ENCODE measurements around the gene LHPP.

Gene LHPP

DNA sequence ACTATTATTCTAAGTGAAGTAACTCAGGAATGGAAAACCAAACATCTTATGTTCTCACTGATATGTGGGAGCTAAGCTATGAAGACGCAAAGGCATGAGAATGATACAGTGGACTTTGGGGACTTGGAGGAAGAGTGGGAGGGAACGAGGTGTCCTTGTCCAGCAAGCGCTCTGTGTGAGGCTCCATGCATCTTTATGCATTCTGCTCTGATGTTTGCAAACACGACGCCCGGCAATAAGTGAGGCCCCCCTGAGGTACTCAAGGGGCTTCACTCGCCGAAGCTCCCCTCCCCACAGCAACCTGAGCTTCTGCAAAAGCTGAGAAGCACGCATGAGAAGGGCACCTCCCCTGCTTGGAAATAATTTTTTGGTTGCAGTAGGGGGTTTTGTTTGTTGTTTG lies 103.3 kb downstream of the LHPP start:
- DNase-seq (ENCODE audit: low spot score): no peak
- Histone ChIP-seq H3K4me2 (ENCODE audit: insufficient read depth, low read length, poor library complexity, severe bottlenecking) (no peak overlapping the region), H3K4me3 (ENCODE audit: low read length in 2 of 2) (no peak overlapping the region), H3K27me3 (ENCODE audit: control insufficient read depth in 3 of 3, insufficient read depth in 3 of 3, low read depth in 1 of 3, low read length in 3 of 3) (peaks cover 0 to 20% (median 0%) of the 10 kb centered on the region in 3 experiments), H4K8ac (ENCODE audit: low read depth, low read length) (no peak overlapping the region), H3K9me3 (replicated peaks in 1 of 2; ENCODE audit: control insufficient read depth in 2 of 2, insufficient read depth in 1 of 2, low read depth in 1 of 2, low read length in 2 of 2) (peaks cover 3 to 9% of the 10 kb centered on the region in 2 donors), H4K91ac (ENCODE audit: low read depth, low read length, poor library complexity) (no peak overlapping the region), H3K27ac (replicated peaks; ENCODE audit: low read length) (no peak overlapping the region), H3K9ac (ENCODE audit: low read depth, low read length, poor library complexity) (no peak overlapping the region), H3K79me1 (ENCODE audit: low read depth, low read length) (no peaks in the 10 kb centered on the region), H2BK120ac (ENCODE audit: low read depth, low read length) (no peak overlapping the region), H3K4ac (ENCODE audit: low read length) (no peak overlapping the region), H2BK12ac (ENCODE audit: low read length) (no peak overlapping the region), H3K23ac (ENCODE audit: low read depth, low read length, poor library complexity) (no peak overlapping the region), H3K14ac (ENCODE audit: low read length) (peak overlapping the region; percentile 65), H2AFZ (ENCODE audit: low read length) (peak overlapping the region; percentile 44), H3K36me3 (replicated peaks in 1 of 2; ENCODE audit: control insufficient read depth in 2 of 2, insufficient read depth in 2 of 2, low read length in 2 of 2) (no peaks in the 10 kb centered on the region), H2AK5ac (ENCODE audit: low read depth, low read length) (no peak overlapping the region), H3K4me1 (ENCODE audit: control insufficient read depth in 2 of 2, insufficient read depth in 1 of 2, low read depth in 1 of 2, low read length in 2 of 2) (peaks cover 19 to 26% of the 10 kb centered on the region in 2 donors), H2BK5ac (ENCODE audit: low read length) (no peak overlapping the region), H2BK15ac (ENCODE audit: low read length) (no peak overlapping the region), H3K18ac (ENCODE audit: low read length) (peak overlapping the region; percentile 38)
- WGBS, 2 donors (ENCODE audit: extremely low coverage in 2 of 2, insufficient read length in 2 of 2, insufficient replicate concordance in 1 of 2): no CpG with 5 or more reads among the region's 9 CpGs

DNA sequence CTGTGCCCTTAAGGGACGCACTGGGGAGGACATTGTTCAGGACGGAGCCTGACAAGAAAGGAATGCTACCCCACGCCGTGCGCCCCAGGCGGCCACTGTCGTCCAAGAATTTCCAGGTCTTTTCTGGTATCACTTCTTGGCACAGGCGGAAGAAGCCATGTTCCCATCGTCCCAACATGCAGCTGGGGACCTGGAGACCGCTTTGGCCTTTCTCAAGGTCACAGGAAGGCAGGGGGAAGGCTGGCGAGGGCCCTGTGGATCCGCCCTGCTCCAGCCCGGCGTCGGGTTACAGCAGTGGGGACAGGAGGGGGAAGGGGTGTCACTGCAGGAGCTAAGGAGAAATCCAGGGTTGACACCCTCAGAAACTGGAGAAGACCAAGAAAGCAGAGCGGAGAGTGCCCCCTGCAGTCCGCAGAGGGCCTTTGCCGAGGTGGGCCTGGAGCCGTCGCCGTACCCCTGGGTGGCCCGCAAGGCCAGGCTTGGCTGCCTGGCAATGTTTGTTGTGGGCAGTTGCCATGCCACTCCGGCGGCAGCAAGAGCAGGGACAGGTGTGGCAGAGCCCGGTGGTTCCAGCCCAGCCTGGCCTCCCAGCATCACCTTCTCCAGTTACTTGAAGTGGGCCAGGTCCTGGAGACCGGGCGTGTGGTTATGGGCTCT lies 104.1 kb downstream of the LHPP start:
- H3K27ac ChIP-seq (replicated peaks; ENCODE audit: low read length): no peak overlapping the region
- H3K79me1 ChIP-seq (ENCODE audit: low read depth, low read length): no peaks in the 10 kb centered on the region
- H3K9me3 ChIP-seq (replicated peaks in 1 of 2; ENCODE audit: control insufficient read depth in 2 of 2, insufficient read depth in 1 of 2, low read depth in 1 of 2, low read length in 2 of 2): peaks cover 3 to 10% of the 10 kb centered on the region in 2 donors
- no peak overlapping the region for H3K4me3 ChIP-seq (ENCODE audit: low read length in 2 of 2)
- no peak overlapping the region for H3K4me2 ChIP-seq (ENCODE audit: insufficient read depth, low read length, poor library complexity, severe bottlenecking)
- peak overlapping the region; percentile 79 for H3K18ac ChIP-seq (ENCODE audit: low read length)
- peak overlapping the region; percentile 29 for H2BK120ac ChIP-seq (ENCODE audit: low read depth, low read length)
- H2BK12ac ChIP-seq (ENCODE audit: low read length): peak overlapping the region; percentile 97
- H3K27me3 ChIP-seq (ENCODE audit: control insufficient read depth in 3 of 3, insufficient read depth in 3 of 3, low read depth in 1 of 3, low read length in 3 of 3): peaks cover 0 to 14% (median 0%) of the 10 kb centered on the region in 3 experiments
- H3K14ac ChIP-seq (ENCODE audit: low read length): peak overlapping the region; percentile 28
- peak overlapping the region; percentile 95 for H4K8ac ChIP-seq (ENCODE audit: low read depth, low read length)
- DNase-seq (ENCODE audit: low spot score): peak; percentile 36
- H3K23ac ChIP-seq (ENCODE audit: low read depth, low read length, poor library complexity): peak overlapping the region; percentile 60
- peak overlapping the region; percentile 31 for H4K91ac ChIP-seq (ENCODE audit: low read depth, low read length, poor library complexity)
- H2BK15ac ChIP-seq (ENCODE audit: low read length): no peak overlapping the region
- no CpG with 5 or more reads among the region's 27 CpGs for WGBS, 2 donors (ENCODE audit: extremely low coverage in 2 of 2, insufficient read length in 2 of 2, insufficient replicate concordance in 1 of 2)
- H3K4ac ChIP-seq (ENCODE audit: low read length): no peak overlapping the region
- peaks cover 19 to 26% of the 10 kb centered on the region in 2 donors for H3K4me1 ChIP-seq (ENCODE audit: control insufficient read depth in 2 of 2, insufficient read depth in 1 of 2, low read depth in 1 of 2, low read length in 2 of 2)
- H2AK5ac ChIP-seq (ENCODE audit: low read depth, low read length): peak overlapping the region; percentile 86
- H3K36me3 ChIP-seq (replicated peaks in 1 of 2; ENCODE audit: control insufficient read depth in 2 of 2, insufficient read depth in 2 of 2, low read length in 2 of 2): no peaks in the 10 kb centered on the region
- H2AFZ ChIP-seq (ENCODE audit: low read length): peak overlapping the region; percentile 44
- H2BK5ac ChIP-seq (ENCODE audit: low read length): peak overlapping the region; percentile 25
- peak overlapping the region; percentile 30 for H3K9ac ChIP-seq (ENCODE audit: low read depth, low read length, poor library complexity)

DNA sequence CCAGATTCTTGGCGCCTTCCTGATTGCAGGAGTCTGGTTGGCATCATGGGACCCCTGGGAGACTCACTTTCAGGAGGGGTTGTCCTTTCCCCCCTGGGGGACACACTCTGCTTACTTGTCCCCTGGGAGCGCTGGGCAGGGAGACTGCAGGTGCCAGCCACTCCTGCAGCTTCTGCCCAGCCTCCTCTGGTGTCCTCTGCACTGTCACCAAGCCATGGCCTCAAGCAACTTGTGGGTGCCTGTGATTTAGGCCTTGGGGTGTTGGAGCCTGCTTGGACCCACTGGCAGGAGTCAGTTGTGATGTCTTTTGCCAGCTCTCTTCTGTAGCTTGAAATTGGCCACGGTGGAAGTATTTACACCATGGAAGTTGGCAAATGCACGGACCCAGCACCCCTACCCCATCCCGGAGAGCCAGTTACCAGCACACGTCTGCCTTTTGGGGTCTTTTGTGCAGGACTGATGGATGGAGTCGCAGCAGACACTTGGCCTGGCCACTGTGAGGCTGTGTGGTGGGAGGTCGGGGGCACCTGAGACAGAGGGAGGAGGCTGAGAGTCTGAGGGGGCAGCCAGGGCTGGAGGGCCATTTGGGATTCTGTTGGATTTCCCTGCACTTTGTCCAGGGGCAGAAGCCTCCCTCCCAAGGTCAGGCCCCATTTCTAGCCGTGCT lies 104.7 kb downstream of the LHPP start:
- H3K36me3 ChIP-seq (replicated peaks in 1 of 2; ENCODE audit: control insufficient read depth in 2 of 2, insufficient read depth in 2 of 2, low read length in 2 of 2): no peaks in the 10 kb centered on the region
- no peak overlapping the region for H3K27ac ChIP-seq (replicated peaks; ENCODE audit: low read length)
- H2AK5ac ChIP-seq (ENCODE audit: low read depth, low read length): peak overlapping the region; percentile 86
- no peak overlapping the region for H4K8ac ChIP-seq (ENCODE audit: low read depth, low read length)
- H3K9ac ChIP-seq (ENCODE audit: low read depth, low read length, poor library complexity): no peak overlapping the region
- no peak for DNase-seq (ENCODE audit: low spot score)
- H2BK12ac ChIP-seq (ENCODE audit: low read length): peak overlapping the region; percentile 97
- peak overlapping the region; percentile 79 for H3K18ac ChIP-seq (ENCODE audit: low read length)
- H3K4me2 ChIP-seq (ENCODE audit: insufficient read depth, low read length, poor library complexity, severe bottlenecking): no peak overlapping the region
- H2BK5ac ChIP-seq (ENCODE audit: low read length): peak overlapping the region; percentile 25
- H3K4me3 ChIP-seq (ENCODE audit: low read length in 2 of 2): no peak overlapping the region
- H3K4me1 ChIP-seq (ENCODE audit: control insufficient read depth in 2 of 2, insufficient read depth in 1 of 2, low read depth in 1 of 2, low read length in 2 of 2): peaks cover 19 to 25% of the 10 kb centered on the region in 2 donors
- H2BK120ac ChIP-seq (ENCODE audit: low read depth, low read length): no peak overlapping the region
- H3K4ac ChIP-seq (ENCODE audit: low read length): no peak overlapping the region
- H2BK15ac ChIP-seq (ENCODE audit: low read length): no peak overlapping the region
- WGBS, 2 donors (ENCODE audit: extremely low coverage in 2 of 2, insufficient read length in 2 of 2, insufficient replicate concordance in 1 of 2): no CpG with 5 or more reads among the region's 9 CpGs
- H4K91ac ChIP-seq (ENCODE audit: low read depth, low read length, poor library complexity): no peak overlapping the region
- H3K14ac ChIP-seq (ENCODE audit: low read length): peak overlapping the region; percentile 28
- peaks cover 3 to 9% of the 10 kb centered on the region in 2 donors for H3K9me3 ChIP-seq (replicated peaks in 1 of 2; ENCODE audit: control insufficient read depth in 2 of 2, insufficient read depth in 1 of 2, low read depth in 1 of 2, low read length in 2 of 2)
- H2AFZ ChIP-seq (ENCODE audit: low read length): no peak overlapping the region
- peak overlapping the region; percentile 60 for H3K23ac ChIP-seq (ENCODE audit: low read depth, low read length, poor library complexity)
- peaks cover 0 to 7% (median 0%) of the 10 kb centered on the region in 3 experiments for H3K27me3 ChIP-seq (ENCODE audit: control insufficient read depth in 3 of 3, insufficient read depth in 3 of 3, low read depth in 1 of 3, low read length in 3 of 3)
- H3K79me1 ChIP-seq (ENCODE audit: low read depth, low read length): no peaks in the 10 kb centered on the region

Measured in neuronal stem cell (in vitro differentiated cells).